H1 (cell line): ENCODE results near the gene RBMS1. TPM values are rescaled to one million over a fixed set of nuclear protein-coding genes. Genes with fewer than 3 reads are reported as not detected.

Source experiments
- CTCF ChIA-PET: fragments of 300-600 bp; sonication (Branson Sonifier 250); formaldehyde crosslinking; loops from one replicate; lab custom pipeline; 2021; ENCODE audit not compliant: partially characterized antibody; lab: Charles Lee
- POLR2A ChIA-PET: fragments of 300-600 bp; sonication (Branson Sonifier 250); formaldehyde crosslinking; loops from one replicate; lab custom pipeline; 2021; ENCODE audit warnings: inconsistent platforms; ENCODE audit not compliant: partially characterized antibody; lab: Charles Lee
- DNase-seq, 2 experiments: peaks; one replicate each; pipeline versions ENCODE4 v3.0.0 to v3.0.0-alpha.2; 2010 to 2022; ENCODE audit warnings: low spot score in 2 of 2, low read depth in 1 of 2, mixed read lengths in 1 of 2
- FAIRE-seq: peaks from 2 replicates; lab custom pipeline; 2011; peaks lifted over from hg19 to GRCh38; lab: Jason Lieb, UNC
- H2AFZ ChIP-seq: 2 replicates; pipeline ENCODE4 v1.8.1; 2012; ENCODE audit warnings: low read length, inconsistent platforms
- H2AK5ac ChIP-seq: 2 replicates; pipeline ENCODE4 v1.6.1; 2013; ENCODE audit warnings: low read depth, low read length
- H2BK120ac ChIP-seq: replicated peaks from 2 replicates; pipeline ENCODE3; 2013; ENCODE audit warnings: low read depth, low read length, inconsistent platforms
- H2BK12ac ChIP-seq: 2 replicates; pipeline ENCODE4 v1.6.1; 2013; ENCODE audit warnings: low read depth, low read length
- H2BK15ac ChIP-seq: 2 replicates; pipeline ENCODE4 v1.6.1; 2013; ENCODE audit warnings: low read length
- H2BK20ac ChIP-seq: 2 replicates; pipeline ENCODE4 v1.6.1; 2013; ENCODE audit warnings: low read length
- H2BK5ac ChIP-seq: 2 replicates; pipeline ENCODE4 v1.6.1; 2013; ENCODE audit warnings: low read depth, low read length
- H3K14ac ChIP-seq: 2 replicates; pipeline ENCODE4 v1.6.1; 2013; ENCODE audit warnings: inconsistent platforms; ENCODE audit not compliant: insufficient read length
- H3K18ac ChIP-seq: 2 replicates; pipeline ENCODE4 v1.6.1; 2013; ENCODE audit warnings: low read length; ENCODE audit errors: extremely low read depth
- H3K23ac ChIP-seq: 2 replicates; pipeline ENCODE4 v1.6.1; 2013; ENCODE audit warnings: inconsistent platforms; ENCODE audit not compliant: insufficient read length
- H3K23me2 ChIP-seq: 2 replicates; pipeline ENCODE4 v1.6.1; 2013; ENCODE audit warnings: low read depth, low read length
- H3K27ac ChIP-seq: 2 replicates; pipeline ENCODE4 v1.6.1; 2011; ENCODE audit warnings: low read depth, low read length, inconsistent platforms
- H3K27me3 ChIP-seq, 4 experiments: replicated peaks in 1 of 4; 1 replicate in 1 of 4; 2 replicates in 3 of 4; pipeline versions ENCODE4 v1.6.1 to v1.8.1; 2011 to 2013; ENCODE audit warnings: low read length in 3 of 4, mild to moderate bottlenecking in 3 of 4, inconsistent platforms in 2 of 4, mixed read lengths in 2 of 4, moderate library complexity in 1 of 4; ENCODE audit not compliant: control insufficient read depth in 3 of 4, insufficient read depth in 3 of 4; ENCODE audit errors: extremely low read depth in 1 of 4
- H3K36me3 ChIP-seq, 4 experiments: 2 replicates each; pipeline versions ENCODE4 v1.6.1 to v1.8.1; 2011 to 2013; ENCODE audit warnings: mild to moderate bottlenecking in 4 of 4, low read length in 3 of 4, moderate library complexity in 2 of 4, control low read depth in 1 of 4, inconsistent platforms in 1 of 4; ENCODE audit not compliant: insufficient read depth in 4 of 4, control insufficient read depth in 2 of 4
- H3K4ac ChIP-seq: replicated peaks from 2 replicates; pipeline ENCODE3; 2013; ENCODE audit warnings: low read length, low read depth, mixed read lengths, inconsistent platforms; ENCODE audit not compliant: insufficient read length
- H3K4me1 ChIP-seq, 4 experiments: replicated peaks in 1 of 4; 1 replicate in 1 of 4; 2 replicates in 3 of 4; pipeline versions ENCODE4 v1.6.1 to v1.8.1; 2011 to 2013; ENCODE audit warnings: low read length in 3 of 4, inconsistent platforms in 2 of 4, mixed read lengths in 1 of 4; ENCODE audit not compliant: insufficient read depth in 4 of 4, control insufficient read depth in 3 of 4
- H3K4me2 ChIP-seq, 2 experiments: 2 replicates each; pipeline versions ENCODE4 v1.6.1 to v1.8.1; 2011 to 2013; ENCODE audit warnings: low read depth in 2 of 2, low read length in 2 of 2, control low read depth in 1 of 2, inconsistent platforms in 1 of 2, mild to moderate bottlenecking in 1 of 2; ENCODE audit not compliant: insufficient read depth in 1 of 2
- H3K4me3 ChIP-seq, 4 experiments: fragments of 200-600, 300-600 bp in 1 of 4; sonication (generic), shearing (Covaris generic), sonication (Bioruptor Twin) in 1 of 4; 2 replicates each; pipeline versions ENCODE4 v1.5.1 to v1.8.1; 2011 to 2016; ENCODE audit warnings: low read length in 4 of 4, low read depth in 3 of 4, control low read depth in 2 of 4, inconsistent platforms in 2 of 4, mild to moderate bottlenecking in 2 of 4, mixed read lengths in 1 of 4, moderate library complexity in 1 of 4; ENCODE audit not compliant: insufficient read depth in 2 of 4; ENCODE audit errors: extremely low read depth in 1 of 4
- H3K56ac ChIP-seq: replicated peaks from 2 replicates; pipeline ENCODE3; 2013; ENCODE audit warnings: low read depth, mild to moderate bottlenecking, mixed read lengths, low read length, inconsistent platforms; ENCODE audit not compliant: insufficient read length
- H3K79me1 ChIP-seq: 2 replicates; pipeline ENCODE4 v1.6.1; 2013; ENCODE audit warnings: low read depth, low read length, control low read depth
- H3K79me2 ChIP-seq, 2 experiments: 2 replicates each; pipeline versions ENCODE4 v1.6.1 to v1.8.1; 2012 to 2013; ENCODE audit warnings: low read length in 2 of 2, mild to moderate bottlenecking in 2 of 2, inconsistent platforms in 1 of 2; ENCODE audit not compliant: insufficient read depth in 2 of 2, control insufficient read depth in 1 of 2
- H3K9ac ChIP-seq, 4 experiments: replicated peaks in 1 of 4; 1 replicate in 1 of 4; 2 replicates in 3 of 4; pipeline versions ENCODE4 v1.6.1 to v1.8.1; 2011 to 2013; ENCODE audit warnings: low read depth in 3 of 4, low read length in 3 of 4, control low read depth in 2 of 4, mild to moderate bottlenecking in 2 of 4, moderate library complexity in 2 of 4, inconsistent platforms in 1 of 4; ENCODE audit errors: extremely low read depth in 1 of 4
- H3K9me3 ChIP-seq, 2 experiments: 2 replicates each; pipeline versions ENCODE4 v1.6.1 to v1.8.1; 2012 to 2013; ENCODE audit warnings: mild to moderate bottlenecking in 2 of 2, moderate library complexity in 2 of 2, control low read depth in 1 of 2, inconsistent platforms in 1 of 2, low read depth in 1 of 2, low read length in 1 of 2, mixed read lengths in 1 of 2; ENCODE audit not compliant: insufficient read depth in 2 of 2
- H4K20me1 ChIP-seq, 2 experiments: replicated peaks in 1 of 2; 2 replicates each; pipeline versions ENCODE3 to v1.8.1; 2011 to 2013; ENCODE audit warnings: inconsistent platforms in 2 of 2, low read length in 2 of 2, mild to moderate bottlenecking in 1 of 2; ENCODE audit not compliant: insufficient read depth in 2 of 2, control insufficient read depth in 1 of 2
- H4K5ac ChIP-seq: 2 replicates; pipeline ENCODE4 v1.6.1; 2013; ENCODE audit warnings: low read length, low read depth, mixed read lengths, inconsistent platforms; ENCODE audit not compliant: insufficient read length
- H4K8ac ChIP-seq: 2 replicates; pipeline ENCODE4 v1.8.0; 2013; ENCODE audit warnings: mild to moderate bottlenecking, moderate library complexity, low read length, inconsistent platforms; ENCODE audit not compliant: insufficient read depth; ENCODE audit errors: extremely low read depth
- H4K91ac ChIP-seq: replicated peaks from 2 replicates; pipeline ENCODE3; 2013; ENCODE audit warnings: low read length, mixed read lengths, inconsistent platforms; ENCODE audit not compliant: insufficient read length
- BRCA1 ChIP-seq: IDR thresholded peaks from 2 replicates; pipeline ENCODE4 v1.6.1; 2012; ENCODE audit warnings: low read depth, low read length, improper control_type of control experiment
- FOSL1 ChIP-seq: IDR thresholded peaks from 2 replicates; pipeline ENCODE4 v1.6.1; 2011; ENCODE audit warnings: mild to moderate bottlenecking, low read depth, low read length, moderate library complexity; ENCODE audit not compliant: insufficient read depth
- GTF2F1 ChIP-seq: IDR thresholded peaks from 2 replicates; pipeline ENCODE4 v1.6.1; 2012; ENCODE audit warnings: low read depth, low read length, improper control_type of control experiment, borderline replicate concordance
- NRF1 ChIP-seq: IDR thresholded peaks from 2 replicates; pipeline ENCODE4 v1.6.1; 2011; ENCODE audit warnings: mild to moderate bottlenecking, low read depth, low read length, improper control_type of control experiment
- SAP30 ChIP-seq: fragments of 300-600 bp; sonication (generic); IDR thresholded peaks from 2 replicates; pipeline ENCODE4 v1.7.1; 2012; ENCODE audit warnings: low read length, moderate library complexity, mild to moderate bottlenecking, inconsistent platforms; ENCODE audit not compliant: insufficient read depth, insufficient replicate concordance
- SIN3A ChIP-seq, 2 experiments: IDR thresholded peaks in 1 of 2; conservative IDR thresholded peaks in 1 of 2; 2 replicates each; pipeline ENCODE4 v1.6.1; 2011 to 2012; ENCODE audit warnings: low read length in 2 of 2, improper control_type of control experiment in 1 of 2, low read depth in 1 of 2, mild to moderate bottlenecking in 1 of 2
- SIX5 ChIP-seq: IDR thresholded peaks from 2 replicates; pipeline ENCODE4 v1.6.1; 2011; ENCODE audit warnings: mild to moderate bottlenecking, low read depth, low read length
- SP4 ChIP-seq: IDR thresholded peaks from 2 replicates; pipeline ENCODE4 v1.6.1; 2012; ENCODE audit warnings: low read length, inconsistent platforms
- TBP ChIP-seq: IDR thresholded peaks from 2 replicates; pipeline ENCODE4 v1.6.1; 2011; ENCODE audit warnings: low read depth, low read length, improper control_type of control experiment
- WGBS, 2 experiments: shearing (Covaris generic) in 1 of 2; methylation state at CpG; one replicate each; pipeline versions ENCODE4 v1.1.6 to v1.1.7; 2013 to 2015; ENCODE audit warnings: low lambda C conversion rate in 2 of 2, mixed read lengths in 2 of 2, inconsistent platforms in 1 of 2, low coverage in 1 of 2, missing lambda C conversion rate in 1 of 2; ENCODE audit not compliant: insufficient replicate concordance in 2 of 2, insufficient coverage in 1 of 2, insufficient read length in 1 of 2; ENCODE audit errors: extremely low coverage in 1 of 2, missing lambda C conversion rate in 1 of 2; 5-methylcytosine and 5-hydroxymethylcytosine counted together
- polyA plus RNA-seq, 7 experiments: library from polyadenylated mRNA; depleted of rRNA in 3 of 7; stranded (reverse) in 5 of 7; unstranded in 2 of 7; fragments of >200 nt in 5 of 7; fragments of 200-250 nt in 2 of 7; gene quantifications; 1 replicate in 5 of 7; 2 replicates in 1 of 7; 4 replicates in 1 of 7; pipeline versions ENCODE4 v1.2.1 to v1.2.3, GENCODE V29; 2011 to 2013; ENCODE audit warnings: missing spikeins in 2 of 7, mixed read lengths in 2 of 7
- total RNA-seq: library from RNA; stranded (reverse); fragmentation: NEBNext Ultra II Directional; extraction: Animal tissue kit (Norgen Biotek cat#: 25700); gene quantifications from 2 replicates; pipeline ENCODE4 v1.2.1, GENCODE V29; 2021
- TF ChIP-seq, protein P1 (sequence below): IDR thresholded peaks from 2 replicates; pipeline ENCODE4 v1.6.1; 2012; ENCODE audit warnings: inconsistent platforms

The RBMS1 gene
- total and polyA plus RNA-seq, 2 of the 8 experiments (the other 6 are each of a cell fraction or from before 2014, with no cell fraction given): 53.7 to 60.0 TPM

DNA sequence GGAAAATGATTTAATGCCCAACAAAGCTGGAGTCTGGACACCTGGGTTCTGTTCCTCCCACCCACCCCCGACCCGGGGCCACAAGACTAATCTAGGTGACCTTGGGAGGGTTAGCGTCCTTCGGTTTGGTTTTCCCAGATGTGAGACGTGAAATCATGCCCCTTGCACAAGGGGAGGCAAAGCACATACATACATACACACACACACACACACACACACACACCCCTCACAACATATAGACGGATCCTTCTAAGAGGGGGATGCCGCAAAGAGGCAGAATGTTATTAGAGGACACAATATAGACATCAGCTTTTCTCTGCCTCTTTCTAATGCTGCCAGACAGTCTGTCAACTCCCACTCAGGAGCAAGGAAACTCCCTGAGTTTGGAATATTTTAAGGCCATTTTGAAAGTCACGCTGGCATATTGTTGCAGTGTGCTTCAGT is 616 bp upstream of the RBMS1 start:
- CTCF ChIA-PET: interaction anchor here (1.5 kb wide), 1 partner anchor 19 kb away, joined by 3 read pairs; no protein-coding TSS in a partner anchor
- POLR2A ChIA-PET: interaction anchor here (0.6 to 1.5 kb wide), 3 partner anchors 17 to 431 kb away, joined by 3 read pairs; no protein-coding TSS in a partner anchor

More for the DNA sequence above, 616 bp upstream of the RBMS1 start:
- Histone ChIP-seq H3K9me3 (no peaks in the 10 kb centered on the region), H2BK15ac (peak overlapping the region; percentile 65; the same call in 1 of the 2 replicates), H2BK5ac (no peak overlapping the region; the same call in 1 of the 2 replicates), H2AFZ (peak overlapping the region; percentile 46; the same call in 1 of the 2 replicates), H2AK5ac (no peak overlapping the region), H2BK120ac (no peak overlapping the region), H3K9ac (peak overlapping the region in 3 of 4 experiments; percentile 41 to 60 (median 46); a peak in 3 of 7 replicates), H3K4ac (peak overlapping the region; percentile 65), H4K5ac (peak overlapping the region; percentile 41), H3K36me3 (no peaks in the 10 kb centered on the region; a peak in 1 of 8 replicates), H3K14ac (no peak overlapping the region), H4K20me1 (no peaks in the 10 kb centered on the region), H3K18ac (peak overlapping the region; percentile 68; the same call in 1 of the 2 replicates), H3K79me2 (peaks cover 0 to 33% of the 10 kb centered on the region in 2 experiments; a peak in 3 of 4 replicates), H3K4me3 (peak overlapping the region; percentile 50 to 99 (median 65)), H3K56ac (no peak overlapping the region), H3K4me2 (peak overlapping the region; percentile 77 to 95), H3K23me2 (peaks cover 7% of the 10 kb centered on the region), H4K8ac (no peak overlapping the region; the same call in 1 of the 2 replicates), H2BK12ac (peak overlapping the region; percentile 72), H4K91ac (peak overlapping the region; percentile 48), H3K79me1 (no peaks in the 10 kb centered on the region), H3K27ac (no peak overlapping the region), H3K27me3 (no peaks in the 10 kb centered on the region), H2BK20ac (no peak overlapping the region), H3K4me1 (peaks cover 0 to 7% (median 2%) of the 10 kb centered on the region in 4 experiments; a peak in 4 of 7 replicates), H3K23ac (no peak overlapping the region)
- DNase-seq: no peak
- WGBS, 2 experiments: 26% methylated on average over 8 of the region's 8 CpGs; no CpG with 5 or more reads in 1 of the 2 experiments
- TF ChIP-seq FOSL1: no peak
- no peak for TF ChIP-seq TBP
- no peak for TF ChIP-seq SAP30
- TF ChIP-seq, protein P1, sequence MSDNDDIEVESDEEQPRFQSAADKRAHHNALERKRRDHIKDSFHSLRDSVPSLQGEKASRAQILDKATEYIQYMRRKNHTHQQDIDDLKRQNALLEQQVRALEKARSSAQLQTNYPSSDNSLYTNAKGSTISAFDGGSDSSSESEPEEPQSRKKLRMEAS: no peak
- no peak for TF ChIP-seq GTF2F1
- TF ChIP-seq BRCA1: no peak
- TF ChIP-seq NRF1: no peak
- TF ChIP-seq SIN3A (conservative IDR thresholded peaks at IDR 0.05 in 1 of 2, IDR thresholded peaks at IDR 0.05 in 1 of 2; ENCODE audit: low read depth in 1 of 2, low read length in 2 of 2): no peak
- TF ChIP-seq SP4: no peak
- TF ChIP-seq SIX5: no peak
- FAIRE-seq: no peak
